Activated T-helper 1 cell treated with anti-CD3 and anti-CD28 coated beads, Interleukin-12 subunit alpha, Interleukin-12 subunit beta, Interleukin-2, Interleukin-4 antibody, amounts not matched to agents 30 ng/mL and 10 ng/mL and 1 ng/mL, durations not matched to agents 14 hours and 24 hours and 36 hours (primary cell): ENCODE measurements around the gene FGFR3. TPM values are rescaled to one million over a fixed set of nuclear protein-coding genes. Genes with fewer than 3 reads are reported as not detected.

Experiments
- DNase-seq: peaks from one replicate; pipeline ENCODE4 v3.0.0; 2021; ENCODE audit warnings: low spot score
- H3K27ac Mint-ChIP-seq: one replicate; pipeline ENCODE4 v1.8.0; 2021; ENCODE audit warnings: mild to moderate bottlenecking, mixed read lengths
- H3K27me3 Mint-ChIP-seq: one replicate; pipeline ENCODE4 v1.8.0; 2022; ENCODE audit warnings: mild to moderate bottlenecking, moderate library complexity, mixed read lengths; ENCODE audit not compliant: insufficient read depth
- H3K36me3 Mint-ChIP-seq: one replicate; pipeline ENCODE4 v1.8.0; 2021; ENCODE audit warnings: low read depth, mixed read lengths
- H3K4me1 Mint-ChIP-seq: one replicate; pipeline ENCODE4 v1.8.0; 2021; ENCODE audit warnings: low read depth, mixed read lengths
- H3K4me3 Mint-ChIP-seq: one replicate; pipeline ENCODE4 v1.8.0; 2021; ENCODE audit warnings: mild to moderate bottlenecking, moderate library complexity, mixed read lengths
- H3K9me3 Mint-ChIP-seq: one replicate; pipeline ENCODE4 v1.8.0; 2021; ENCODE audit warnings: mixed read lengths
- intact Hi-C: fragments of 100-400 bp; cut with micrococcal nuclease; formaldehyde crosslinking; loops from one replicate; pipeline ENCODE4 v1.15.1; 2024
- total RNA-seq: library from RNA; stranded (reverse); gene quantifications from 2 replicates; pipeline ENCODE4 v1.2.3, GENCODE V29; 2022

The FGFR3 gene
- total RNA-seq, 1 donor from 2014 or later, result 0.29 TPM

DNA sequence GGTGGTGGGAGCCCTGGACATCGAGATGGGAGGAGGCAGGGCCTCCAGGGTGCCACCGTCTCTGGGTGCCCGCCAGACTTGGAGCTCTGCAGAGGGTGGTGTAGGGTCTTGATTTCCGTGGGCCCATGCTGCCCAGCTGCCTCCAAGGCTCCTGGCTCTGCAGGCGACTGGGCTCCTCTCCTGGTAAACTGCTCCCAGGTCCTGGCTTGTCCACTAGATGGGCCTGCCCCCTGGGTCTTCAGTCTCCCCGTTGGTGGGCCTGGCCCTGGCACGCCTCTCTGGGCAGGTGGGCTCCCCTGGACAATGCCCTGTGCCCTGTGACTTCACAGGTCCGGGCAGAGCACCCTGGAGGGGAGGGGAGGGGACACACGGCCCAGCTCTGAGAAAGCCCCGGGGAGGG lies 7.7 kb downstream of the FGFR3 start:
- H3K4me1 Mint-ChIP-seq, result no peaks in the 10 kb centered on the region
- H3K27me3 Mint-ChIP-seq, result peaks cover 10% of the 10 kb centered on the region
- no peak overlapping the region for H3K4me3 Mint-ChIP-seq
- DNase-seq, result no peak
- H3K27ac Mint-ChIP-seq, result no peak overlapping the region
- no peaks in the 10 kb centered on the region for H3K36me3 Mint-ChIP-seq
- H3K9me3 Mint-ChIP-seq, result no peaks in the 10 kb centered on the region
- intact Hi-C loops, result no loop called here

GRCh38 chr4:1801286-1801958 lies 8.3 kb downstream of the FGFR3 start:
- Mint-ChIP-seq H3K27me3 (peaks cover 4% of the 10 kb centered on the region), H3K9me3 (no peaks in the 10 kb centered on the region), H3K4me3 (no peak overlapping the region), H3K4me1 (no peaks in the 10 kb centered on the region), H3K36me3 (no peaks in the 10 kb centered on the region), H3K27ac (no peak overlapping the region)
- no peak for DNase-seq
- intact Hi-C loops, result no loop called here

DNA sequence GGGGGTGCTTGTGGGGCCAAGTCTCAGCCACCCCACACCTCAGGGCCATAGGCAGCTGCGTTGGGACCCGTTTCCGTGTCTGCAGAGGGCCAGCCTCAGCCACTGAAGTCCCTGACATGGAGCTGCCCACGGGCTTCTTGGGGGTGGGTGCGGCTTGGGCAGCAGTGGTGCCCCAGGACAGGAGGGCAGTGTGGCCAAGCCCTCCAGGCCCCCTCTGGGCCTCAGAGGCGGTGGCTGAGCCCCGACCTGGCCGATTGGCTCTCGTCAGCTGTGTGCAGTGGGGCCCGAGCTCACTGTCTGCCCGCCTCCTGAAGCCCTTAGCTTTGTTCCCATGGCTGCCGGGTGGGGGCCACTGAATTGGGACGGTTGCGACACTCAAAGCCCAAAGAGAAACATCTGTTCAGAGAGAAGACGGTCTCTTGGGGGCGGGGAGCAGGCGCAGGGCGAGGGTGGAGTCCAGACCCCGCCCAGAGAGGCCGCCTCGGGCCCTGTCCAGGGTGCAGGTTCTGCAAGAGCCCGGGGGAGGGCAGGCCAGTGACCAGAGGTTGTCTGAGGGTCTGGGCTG lies 9.1 kb downstream of the FGFR3 start:
- DNase-seq, result no peak
- H3K36me3 Mint-ChIP-seq, result no peaks in the 10 kb centered on the region
- no peak overlapping the region for H3K27ac Mint-ChIP-seq
- intact Hi-C loops, result no loop called here
- H3K9me3 Mint-ChIP-seq, result no peaks in the 10 kb centered on the region
- no peak overlapping the region for H3K4me3 Mint-ChIP-seq
- no peaks in the 10 kb centered on the region for H3K4me1 Mint-ChIP-seq
- no peaks in the 10 kb centered on the region for H3K27me3 Mint-ChIP-seq

- H3K4me1 Mint-ChIP-seq, result no peaks in the 10 kb centered on the region
- no peaks in the 10 kb centered on the region for H3K36me3 Mint-ChIP-seq
- no peaks in the 10 kb centered on the region for H3K9me3 Mint-ChIP-seq
- no peak overlapping the region for H3K27ac Mint-ChIP-seq
- intact Hi-C loops, result no loop called here
- H3K4me3 Mint-ChIP-seq, result no peak overlapping the region
- no peaks in the 10 kb centered on the region for H3K27me3 Mint-ChIP-seq
- no peak for DNase-seq
These were observed 9.8 kb downstream of the FGFR3 start for GRCh38 chr4:1802720-1803522.

- Mint-ChIP-seq H3K4me3 (no peak overlapping the region), H3K9me3 (no peaks in the 10 kb centered on the region), H3K4me1 (no peaks in the 10 kb centered on the region), H3K27me3 (no peaks in the 10 kb centered on the region), H3K27ac (no peak overlapping the region), H3K36me3 (no peaks in the 10 kb centered on the region)
- intact Hi-C loops, result no loop called here
- DNase-seq, result no peak
These were observed 10.7 kb downstream of the FGFR3 start for GRCh38 chr4:1803523-1804423.

- intact Hi-C loops, result no loop called here
- H3K27ac Mint-ChIP-seq, result no peak overlapping the region
- DNase-seq, result no peak
- H3K4me1 Mint-ChIP-seq, result no peaks in the 10 kb centered on the region
- no peaks in the 10 kb centered on the region for H3K9me3 Mint-ChIP-seq
- no peak overlapping the region for H3K4me3 Mint-ChIP-seq
- H3K27me3 Mint-ChIP-seq, result no peaks in the 10 kb centered on the region
- no peaks in the 10 kb centered on the region for H3K36me3 Mint-ChIP-seq
These were observed 11.8 kb downstream of the FGFR3 start for GRCh38 chr4:1804638-1805492.

- DNase-seq, result no peak
- H3K9me3 Mint-ChIP-seq, result no peaks in the 10 kb centered on the region
- no peaks in the 10 kb centered on the region for H3K36me3 Mint-ChIP-seq
- H3K4me3 Mint-ChIP-seq, result no peak overlapping the region
- H3K4me1 Mint-ChIP-seq, result no peaks in the 10 kb centered on the region
- no peak overlapping the region for H3K27ac Mint-ChIP-seq
- intact Hi-C loops, result no loop called here
- no peaks in the 10 kb centered on the region for H3K27me3 Mint-ChIP-seq
These were observed 12.6 kb downstream of the FGFR3 start for GRCh38 chr4:1805493-1806222.

- no peaks in the 10 kb centered on the region for H3K9me3 Mint-ChIP-seq
- no peak overlapping the region for H3K4me3 Mint-ChIP-seq
- H3K4me1 Mint-ChIP-seq, result no peaks in the 10 kb centered on the region
- no peak overlapping the region for H3K27ac Mint-ChIP-seq
- no peaks in the 10 kb centered on the region for H3K36me3 Mint-ChIP-seq
- DNase-seq, result no peak
- no peaks in the 10 kb centered on the region for H3K27me3 Mint-ChIP-seq
- intact Hi-C loops, result no loop called here
These were observed 13.1 kb downstream of the FGFR3 start for GRCh38 chr4:1806223-1806564.

DNA sequence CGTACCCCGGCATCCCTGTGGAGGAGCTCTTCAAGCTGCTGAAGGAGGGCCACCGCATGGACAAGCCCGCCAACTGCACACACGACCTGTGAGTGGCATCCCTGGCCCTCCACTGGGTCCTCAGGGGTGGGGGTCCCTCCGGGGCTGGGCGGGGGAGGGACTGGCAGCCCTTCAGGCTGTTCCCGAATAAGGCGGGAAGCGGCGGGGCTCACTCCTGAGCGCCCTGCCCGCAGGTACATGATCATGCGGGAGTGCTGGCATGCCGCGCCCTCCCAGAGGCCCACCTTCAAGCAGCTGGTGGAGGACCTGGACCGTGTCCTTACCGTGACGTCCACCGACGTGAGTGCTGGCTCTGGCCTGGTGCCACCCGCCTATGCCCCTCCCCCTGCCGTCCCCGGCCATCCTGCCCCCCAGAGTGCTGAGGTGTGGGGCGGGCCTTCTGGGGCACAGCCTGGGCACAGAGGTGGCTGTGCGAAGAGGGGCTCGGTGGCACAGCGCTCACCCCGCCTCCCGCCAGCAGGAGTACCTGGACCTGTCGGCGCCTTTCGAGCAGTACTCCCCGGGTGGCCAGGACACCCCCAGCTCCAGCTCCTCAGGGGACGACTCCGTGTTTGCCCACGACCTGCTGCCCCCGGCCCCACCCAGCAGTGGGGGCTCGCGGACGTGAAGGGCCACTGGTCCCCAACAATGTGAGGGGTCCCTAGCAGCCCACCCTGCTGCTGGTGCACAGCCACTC lies 13.7 kb downstream of the FGFR3 start:
- Mint-ChIP-seq H3K36me3 (no peaks in the 10 kb centered on the region), H3K4me1 (no peaks in the 10 kb centered on the region), H3K27ac (no peak overlapping the region), H3K4me3 (no peak overlapping the region), H3K27me3 (no peaks in the 10 kb centered on the region), H3K9me3 (no peaks in the 10 kb centered on the region)
- intact Hi-C loops, result no loop called here
- DNase-seq, result no peak

GRCh38 chr4:1807332-1807777 lies 14.3 kb downstream of the FGFR3 start:
- no peaks in the 10 kb centered on the region for H3K9me3 Mint-ChIP-seq
- no peak overlapping the region for H3K4me3 Mint-ChIP-seq
- no peak overlapping the region for H3K27ac Mint-ChIP-seq
- peaks cover under 1% of the 10 kb centered on the region for H3K36me3 Mint-ChIP-seq
- DNase-seq, result no peak
- H3K4me1 Mint-ChIP-seq, result no peaks in the 10 kb centered on the region
- intact Hi-C loops, result no loop called here
- no peaks in the 10 kb centered on the region for H3K27me3 Mint-ChIP-seq

DNA sequence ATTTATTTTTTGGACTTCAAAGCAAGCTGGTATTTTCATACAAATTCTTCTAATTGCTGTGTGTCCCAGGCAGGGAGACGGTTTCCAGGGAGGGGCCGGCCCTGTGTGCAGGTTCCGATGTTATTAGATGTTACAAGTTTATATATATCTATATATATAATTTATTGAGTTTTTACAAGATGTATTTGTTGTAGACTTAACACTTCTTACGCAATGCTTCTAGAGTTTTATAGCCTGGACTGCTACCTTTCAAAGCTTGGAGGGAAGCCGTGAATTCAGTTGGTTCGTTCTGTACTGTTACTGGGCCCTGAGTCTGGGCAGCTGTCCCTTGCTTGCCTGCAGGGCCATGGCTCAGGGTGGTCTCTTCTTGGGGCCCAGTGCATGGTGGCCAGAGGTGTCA lies 15.3 kb downstream of the FGFR3 start:
- Mint-ChIP-seq H3K36me3 (peaks cover 3% of the 10 kb centered on the region), H3K27ac (no peak overlapping the region), H3K4me1 (no peaks in the 10 kb centered on the region), H3K9me3 (no peaks in the 10 kb centered on the region), H3K27me3 (no peaks in the 10 kb centered on the region), H3K4me3 (no peak overlapping the region)
- intact Hi-C loops, result no loop called here
- no peak for DNase-seq
